Panc1 (cell line): ENCODE results near the gene MACF1. TPM values are rescaled to one million over a fixed set of nuclear protein-coding genes. Genes with fewer than 3 reads are reported as not detected.

Experiments used
- ATAC-seq: fragments of 200-7000 bp; cut with Tn5 transposase; 2 replicates; pipeline ENCODE4 v1.9.1; 2020; ENCODE audit warnings: mild to moderate bottlenecking, moderate library complexity
- BruUV-seq: library from RNA; stranded (reverse); fragments of 400-500 nt; replicated peaks from 2 replicates; lab custom pipeline; 2021; lab: Mats Ljungman, UMichigan
- CTCF ChIA-PET: fragments of 300-600 bp; sonication (Branson Sonifier 250); formaldehyde crosslinking; loops from one replicate; lab custom pipeline; 2022; ENCODE audit warnings: antibody characterized with exemption; lab: Charles Lee
- POLR2A ChIA-PET: fragments of 300-600 bp; sonication (Branson Sonifier 250); formaldehyde crosslinking; loops from one replicate; lab custom pipeline; 2022; ENCODE audit warnings: antibody characterized with exemption; lab: Charles Lee
- DNase-seq: peaks from one replicate; pipeline ENCODE4 v3.0.0-alpha.2; 2010; ENCODE audit warnings: low read depth, low spot score
- H3K27ac ChIP-seq: 2 replicates; pipeline ENCODE4 v1.5.1; 2011; ENCODE audit warnings: mild to moderate bottlenecking, low read length, inconsistent platforms
- H3K27me3 ChIP-seq: fragments of 200-500 bp; sonication (Bioruptor generic); 2 replicates; pipeline ENCODE4 v1.6.0; 2014; ENCODE audit warnings: low read length, inconsistent platforms; ENCODE audit not compliant: control insufficient read depth, insufficient read depth
- H3K36me3 ChIP-seq: fragments of 200-500 bp; sonication (Bioruptor generic); 2 replicates; pipeline ENCODE4 v1.5.1; 2014; ENCODE audit warnings: inconsistent platforms, mild to moderate bottlenecking, low read length, moderate library complexity; ENCODE audit not compliant: control insufficient read depth, insufficient read depth
- H3K4me1 ChIP-seq: 2 replicates; pipeline ENCODE4 v1.5.1; 2011; ENCODE audit warnings: inconsistent platforms, mild to moderate bottlenecking, low read length, moderate library complexity; ENCODE audit not compliant: control insufficient read depth, insufficient read depth
- H3K4me3 ChIP-seq, 2 experiments: 2 replicates each; pipeline ENCODE4 v1.5.1; 2011 to 2012; ENCODE audit warnings: low read depth in 2 of 2, low read length in 2 of 2, mild to moderate bottlenecking in 2 of 2, inconsistent platforms in 1 of 2, moderate library complexity in 1 of 2
- H3K9me3 ChIP-seq: fragments of 200-500 bp; sonication (Bioruptor generic); 2 replicates; pipeline ENCODE4 v1.5.1; 2014; ENCODE audit warnings: low read depth, mild to moderate bottlenecking, inconsistent platforms, low read length, moderate library complexity; ENCODE audit not compliant: control insufficient read depth, insufficient read depth
- CTCF ChIP-seq: fragments of 450-650 bp; IDR thresholded peaks from 2 replicates; pipeline ENCODE4 v1.5.1; 2017; ENCODE audit warnings: mild to moderate bottlenecking
- POLR2AphosphoS5 ChIP-seq: IDR thresholded peaks from 2 replicates; pipeline ENCODE4 v1.6.1; 2012; ENCODE audit warnings: mild to moderate bottlenecking, low read depth, low read length, moderate library complexity
- REST ChIP-seq, 2 experiments: IDR thresholded peaks; 2 replicates each; pipeline ENCODE4 v1.6.1; 2011 to 2012; ENCODE audit warnings: low read depth in 2 of 2, control low read depth in 1 of 2, low read length in 1 of 2, mild to moderate bottlenecking in 1 of 2, moderate library complexity in 1 of 2; ENCODE audit not compliant: insufficient read depth in 1 of 2
- SIN3A ChIP-seq: IDR thresholded peaks from 2 replicates; pipeline ENCODE4 v1.6.1; 2012; ENCODE audit warnings: low read depth, mild to moderate bottlenecking, low read length, moderate library complexity, borderline replicate concordance; ENCODE audit not compliant: insufficient read depth
- TCF7L2 ChIP-seq: IDR thresholded peaks from 2 replicates; pipeline ENCODE4 v1.6.1; 2011; ENCODE audit warnings: mild to moderate bottlenecking, low read depth, low read length, inconsistent platforms
- in situ Hi-C: cut with HindIII; loops from 2 replicates; pipeline ENCODE4 v1.10.0; 2016; ENCODE audit warnings: low sequenced_read_pairs, low pct_unique_long_range_greater_than_20kb
- intact Hi-C: fragments of 100-400 bp; cut with micrococcal nuclease; formaldehyde crosslinking; loops from one replicate; pipeline ENCODE4 v1.10.0; 2022; ENCODE audit not compliant: unreplicated experiment
- total RNA-seq: library from RNA; stranded (reverse); gene quantifications from one replicate; pipeline ENCODE4 v1.2.1, GENCODE V29; 2021; ENCODE audit not compliant: unreplicated experiment

MACF1 gene
- total RNA-seq, 1 experiment from 2014 or later, result 413 TPM

GRCh38 chr1:39324888-39325287 lies 120.4 kb downstream of the MACF1 start:
- H3K4me3 ChIP-seq, result no peak overlapping the region
- H3K27me3 ChIP-seq, result no peaks in the 10 kb centered on the region
- H3K36me3 ChIP-seq, result peaks cover 57% of the 10 kb centered on the region
- in situ Hi-C loops (no loop called here), intact Hi-C loops (no loop called here)
- H3K9me3 ChIP-seq, result no peaks in the 10 kb centered on the region
- ChIA-PET POLR2A (no interaction called here), CTCF (no interaction called here)
- TF ChIP-seq CTCF, result no peak
- no peak for TF ChIP-seq REST (IDR thresholded peaks at IDR 0.05; ENCODE audit: insufficient read depth in 1 of 2, low read depth in 2 of 2, low read length in 1 of 2)
- no peak for TF ChIP-seq TCF7L2
- TF ChIP-seq SIN3A, result no peak
- no peak for TF ChIP-seq POLR2AphosphoS5
- no TSS peak for BruUV-seq
- no peak for DNase-seq
- H3K27ac ChIP-seq, result no peak overlapping the region
- no peaks in the 10 kb centered on the region for H3K4me1 ChIP-seq
- no peak for ATAC-seq

GRCh38 chr1:39326836-39327235 lies 122.3 kb downstream of the MACF1 start:
- ChIA-PET CTCF (no interaction called here), POLR2A (no interaction called here)
- Histone ChIP-seq H3K36me3 (peaks cover 43% of the 10 kb centered on the region), H3K27me3 (no peaks in the 10 kb centered on the region), H3K4me3 (no peak overlapping the region), H3K27ac (no peak overlapping the region), H3K4me1 (no peaks in the 10 kb centered on the region), H3K9me3 (no peaks in the 10 kb centered on the region)
- ATAC-seq, result no peak
- BruUV-seq, result no TSS peak
- in situ Hi-C loops (no loop called here), intact Hi-C loops (no loop called here)
- no peak for TF ChIP-seq TCF7L2
- TF ChIP-seq CTCF, result no peak
- TF ChIP-seq SIN3A, result no peak
- TF ChIP-seq POLR2AphosphoS5, result no peak
- no peak for TF ChIP-seq REST (IDR thresholded peaks at IDR 0.05; ENCODE audit: insufficient read depth in 1 of 2, low read depth in 2 of 2, low read length in 1 of 2)
- no peak for DNase-seq
